GM19238 (cell line): ENCODE measurements around the gene LFNG.

Source experiments
- DNase-seq: peaks from one replicate; pipeline ENCODE4 v3.0.0; 2011; ENCODE audit warnings: low spot score; ENCODE audit not compliant: insufficient read length

The LFNG gene, protein sequence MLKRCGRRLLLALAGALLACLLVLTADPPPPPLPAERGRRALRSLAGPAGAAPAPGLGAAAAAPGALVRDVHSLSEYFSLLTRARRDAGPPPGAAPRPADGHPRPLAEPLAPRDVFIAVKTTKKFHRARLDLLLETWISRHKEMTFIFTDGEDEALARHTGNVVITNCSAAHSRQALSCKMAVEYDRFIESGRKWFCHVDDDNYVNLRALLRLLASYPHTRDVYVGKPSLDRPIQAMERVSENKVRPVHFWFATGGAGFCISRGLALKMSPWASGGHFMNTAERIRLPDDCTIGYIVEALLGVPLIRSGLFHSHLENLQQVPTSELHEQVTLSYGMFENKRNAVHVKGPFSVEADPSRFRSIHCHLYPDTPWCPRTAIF

DNA sequence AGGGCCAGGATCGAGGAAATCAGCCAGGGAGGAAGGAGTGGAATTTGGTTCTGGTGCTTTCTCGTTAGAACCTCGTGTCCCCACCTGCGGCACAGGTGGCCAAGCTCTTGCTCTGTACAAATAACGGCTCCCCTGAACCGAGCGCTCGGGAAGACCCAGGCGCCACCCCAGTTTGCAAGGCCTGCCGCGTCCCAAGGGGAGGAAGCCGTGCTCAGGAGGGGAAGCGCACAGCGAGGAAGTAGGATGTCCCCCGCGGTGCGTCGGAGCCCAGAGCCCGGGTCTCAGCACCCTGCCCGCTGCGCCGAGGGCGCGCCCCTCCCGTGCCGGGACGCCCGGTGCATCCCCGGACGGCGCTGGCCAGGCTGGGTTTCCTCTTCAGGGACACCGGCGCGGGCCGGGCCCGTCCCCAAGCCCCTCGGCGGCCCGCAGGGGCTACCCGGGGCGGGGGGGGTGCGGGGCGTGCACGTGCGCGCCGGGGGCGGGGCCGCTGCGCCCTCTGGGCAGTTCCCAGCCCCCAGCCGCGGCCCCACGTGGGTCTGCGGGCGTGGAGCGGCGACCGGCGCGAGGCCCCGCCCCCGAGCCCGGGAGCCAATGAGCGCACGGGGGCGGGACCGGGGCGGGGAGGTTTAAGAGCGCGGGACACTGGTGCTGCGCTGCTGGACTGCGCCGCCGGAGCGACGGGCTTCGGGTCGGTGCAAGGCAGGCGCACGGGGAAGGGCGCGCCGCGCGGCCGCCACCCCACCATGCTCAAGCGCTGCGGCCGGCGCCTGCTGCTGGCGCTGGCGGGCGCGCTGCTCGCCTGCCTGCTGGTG, at the start of gene LFNG:
TSS of gene LFNG (plus strand) at position 656 of the 812 bp plus-strand sequence. CDS start at position 744, 88 bp downstream.
- peak; percentile 99 for DNase-seq

DNA sequence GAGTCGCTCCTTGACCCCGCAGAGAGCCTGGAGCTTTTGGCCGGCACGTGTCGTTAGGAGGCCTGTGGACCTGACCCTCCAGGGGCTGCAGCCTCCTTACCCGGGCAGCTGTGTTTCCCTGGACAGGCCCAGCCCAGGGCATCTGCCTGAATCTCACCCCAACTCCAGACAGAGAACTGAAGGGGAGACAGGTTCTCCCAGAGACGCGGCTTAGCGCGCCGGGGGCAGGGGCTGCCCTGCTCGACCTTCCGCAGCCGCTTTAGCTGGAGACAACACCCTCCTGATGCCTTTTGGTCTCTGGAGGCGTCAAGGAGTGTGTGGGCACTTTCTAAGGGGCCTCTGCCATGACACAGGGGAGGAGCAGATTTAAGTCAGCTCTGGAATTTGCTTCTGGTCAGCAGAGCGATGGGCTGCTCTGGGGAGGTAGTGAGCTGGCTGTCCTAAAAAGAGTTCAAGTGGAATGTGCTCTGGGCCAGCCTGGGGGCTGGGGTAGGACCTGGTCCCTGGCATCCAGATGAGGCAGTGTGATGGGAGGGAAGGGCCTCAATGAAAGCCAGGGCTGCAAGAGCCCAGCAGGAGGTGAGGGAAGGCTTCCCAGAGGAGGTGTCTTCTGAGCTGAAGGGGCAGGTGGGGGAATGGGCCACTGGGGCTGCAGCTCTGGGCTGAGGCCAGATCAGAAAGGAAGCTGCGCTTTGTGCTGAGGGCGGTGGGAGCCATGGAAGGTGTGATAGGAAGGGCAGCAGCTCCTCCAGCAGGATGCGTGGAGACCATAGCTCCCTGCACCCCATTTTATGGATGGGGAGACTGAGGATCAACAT, 49.2 kb upstream of the LFNG start:
- no peak for DNase-seq

DNA sequence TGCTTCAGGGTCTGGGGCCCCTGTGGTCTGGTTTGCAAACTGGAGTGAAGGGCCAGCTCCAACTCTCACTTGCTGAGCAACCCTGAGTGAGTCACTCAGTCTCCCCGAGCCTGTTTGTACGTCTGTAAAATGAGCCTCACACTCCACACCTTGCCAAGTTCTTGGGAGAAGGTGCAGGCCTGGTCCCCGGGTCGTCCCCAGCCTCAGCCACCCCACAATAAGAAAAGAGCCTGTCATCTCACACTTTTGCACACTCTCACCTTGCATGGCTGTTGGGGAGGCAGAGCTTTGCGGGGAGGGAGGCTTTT, 48.6 kb upstream of the LFNG start:
- DNase-seq, result no peak

DNA sequence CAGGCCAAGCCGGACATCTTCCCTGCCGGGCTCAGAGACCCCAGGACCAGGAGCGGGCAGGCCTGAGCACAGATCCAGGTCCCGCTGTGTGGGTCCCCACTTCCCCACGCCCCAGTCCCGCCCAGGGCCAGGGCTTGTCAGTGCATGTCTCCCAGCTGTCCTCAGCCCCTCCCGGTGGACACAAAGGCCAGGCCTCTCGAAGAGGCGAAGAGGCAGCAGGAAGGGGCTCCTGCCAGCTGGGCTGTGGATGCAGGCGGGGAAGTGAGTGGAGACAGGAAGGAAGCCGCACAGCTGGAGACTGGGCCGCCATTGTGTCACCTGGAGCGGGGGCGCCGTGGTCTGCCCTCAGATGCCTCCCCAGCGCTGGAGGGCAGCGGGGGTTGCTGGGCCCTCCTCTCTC, 48.2 kb upstream of the LFNG start:
- no peak for DNase-seq

DNA sequence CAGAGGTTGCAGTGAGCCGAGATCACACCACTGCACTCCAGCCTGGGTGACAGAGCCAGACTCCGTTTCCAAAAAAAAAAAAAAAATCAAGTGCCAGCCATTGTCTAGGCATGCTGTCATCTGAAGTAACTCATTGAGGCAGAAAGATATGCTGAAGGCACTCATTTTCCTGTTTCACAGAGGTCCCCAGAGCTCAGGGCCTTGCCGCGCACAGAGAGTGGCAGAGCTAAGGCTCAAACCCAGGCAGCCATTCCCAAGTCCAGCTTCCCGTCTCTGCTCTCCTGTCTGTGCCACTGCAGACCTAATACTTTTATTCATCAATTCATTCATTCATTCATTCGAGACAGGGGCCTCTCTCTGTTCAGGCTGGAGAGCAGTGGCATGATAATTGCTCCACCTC, 46.8 kb upstream of the LFNG start:
- DNase-seq, result no peak

DNA sequence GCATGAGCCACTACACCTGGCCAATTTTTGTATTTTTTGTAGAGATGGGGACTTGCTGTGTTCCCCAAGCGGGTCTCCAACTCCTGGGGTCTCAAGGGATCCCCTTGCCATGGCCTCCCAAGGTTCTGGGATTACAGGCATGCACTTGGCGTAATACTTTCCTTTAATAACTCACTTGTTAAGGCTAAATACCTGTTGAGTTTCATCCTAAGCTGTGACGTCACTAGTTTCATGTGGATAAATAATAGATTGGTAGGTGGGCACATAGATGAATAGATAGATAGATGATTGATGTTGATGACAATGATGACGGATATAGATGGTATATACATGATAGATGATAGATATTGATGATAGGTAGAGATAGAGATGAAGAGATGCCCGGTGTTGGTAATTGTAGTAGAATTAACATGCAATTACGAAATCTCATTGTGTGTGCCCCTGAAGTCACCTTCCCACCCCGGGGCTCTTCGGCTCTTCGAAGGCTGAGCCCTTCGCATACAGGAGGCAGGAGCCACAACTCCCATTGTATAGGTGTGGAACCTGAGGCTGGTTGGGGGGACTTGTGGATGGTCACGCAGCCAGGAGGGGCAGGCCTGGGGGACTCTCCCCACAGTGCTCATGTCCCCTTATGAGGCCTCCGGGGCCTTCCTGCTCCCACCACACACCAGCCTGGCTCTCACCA, 45.9 kb upstream of the LFNG start:
- no peak for DNase-seq

DNA sequence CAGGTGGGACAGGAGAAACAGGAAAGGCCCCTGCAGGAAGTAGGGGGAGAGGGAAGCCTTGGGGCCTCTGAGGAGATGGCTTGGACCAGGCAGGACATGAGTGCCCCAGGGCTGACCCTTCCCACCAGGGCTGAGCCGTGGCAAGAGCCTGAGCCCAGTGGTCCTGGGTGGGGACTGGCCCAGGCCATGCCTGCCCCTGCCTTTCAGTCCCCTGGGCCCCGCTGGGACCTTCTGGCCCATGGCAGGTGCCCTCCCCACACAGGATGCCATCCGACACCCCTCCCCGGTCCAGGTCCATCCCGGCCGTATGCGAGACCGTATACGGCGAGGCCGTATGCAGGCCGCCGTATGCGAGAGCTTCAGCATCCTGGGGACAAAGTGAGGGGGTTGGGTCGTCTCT, 45.4 kb upstream of the LFNG start:
- no peak for DNase-seq

DNA sequence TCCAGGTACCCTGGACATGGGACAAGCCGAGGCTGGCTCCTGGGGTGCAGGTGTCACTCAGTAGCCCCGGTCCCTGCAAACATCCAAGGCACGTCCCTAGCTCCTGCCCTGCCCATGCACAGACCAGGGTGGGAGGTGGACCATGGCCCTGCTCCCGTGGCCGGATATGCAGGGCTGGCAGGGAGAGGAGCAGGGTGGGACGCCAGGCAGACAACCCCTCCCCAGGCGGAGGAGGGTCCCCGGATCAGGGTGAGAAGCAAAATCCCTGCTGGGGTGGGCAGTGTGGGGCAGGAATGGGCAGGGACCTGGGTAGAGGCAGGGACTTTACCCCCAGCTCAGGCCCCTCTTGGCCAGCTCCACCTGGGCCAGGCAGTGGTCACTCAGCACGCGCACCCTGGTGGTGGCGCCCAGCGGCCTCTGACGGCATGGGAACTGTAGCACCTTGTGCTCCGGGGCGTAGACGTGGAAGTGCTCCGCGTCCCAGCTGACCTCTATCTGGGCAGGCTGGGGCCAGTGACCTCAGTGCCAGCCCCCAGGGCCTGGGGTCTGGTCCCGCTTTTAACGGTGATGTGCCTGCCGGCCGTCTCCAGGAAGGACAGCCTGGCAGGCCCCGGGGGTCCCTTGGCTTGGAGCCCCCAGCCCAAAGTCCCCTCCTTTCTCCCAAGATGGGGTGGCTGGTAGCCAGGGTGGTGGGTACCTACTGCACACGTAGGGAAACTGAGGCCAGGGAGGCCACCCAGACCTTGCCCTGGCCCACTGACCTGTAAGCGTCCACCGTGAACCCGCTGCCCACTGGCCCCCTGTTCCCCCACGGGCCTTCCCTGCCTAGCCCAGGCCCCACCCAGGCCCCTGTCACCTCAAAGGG, 44.5 kb upstream of the LFNG start:
- DNase-seq, result no peak

DNA sequence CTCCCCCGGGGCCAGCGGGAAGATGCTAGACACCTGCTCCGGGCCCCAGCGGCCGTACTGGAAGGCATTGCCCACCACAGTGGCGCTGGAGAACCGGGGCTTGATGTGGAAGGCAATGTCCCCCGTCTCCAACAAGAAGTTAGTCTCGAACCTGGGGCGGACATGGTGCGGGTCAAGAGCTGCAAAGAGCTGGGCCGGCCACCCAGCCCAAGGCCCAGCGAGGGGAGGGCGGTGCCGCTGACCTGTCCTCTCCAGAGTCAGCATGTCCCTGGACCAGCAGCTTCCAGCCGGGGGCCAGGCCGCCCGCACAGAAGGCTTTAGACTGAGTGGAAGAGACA, 43.9 kb upstream of the LFNG start:
- no peak for DNase-seq

DNA sequence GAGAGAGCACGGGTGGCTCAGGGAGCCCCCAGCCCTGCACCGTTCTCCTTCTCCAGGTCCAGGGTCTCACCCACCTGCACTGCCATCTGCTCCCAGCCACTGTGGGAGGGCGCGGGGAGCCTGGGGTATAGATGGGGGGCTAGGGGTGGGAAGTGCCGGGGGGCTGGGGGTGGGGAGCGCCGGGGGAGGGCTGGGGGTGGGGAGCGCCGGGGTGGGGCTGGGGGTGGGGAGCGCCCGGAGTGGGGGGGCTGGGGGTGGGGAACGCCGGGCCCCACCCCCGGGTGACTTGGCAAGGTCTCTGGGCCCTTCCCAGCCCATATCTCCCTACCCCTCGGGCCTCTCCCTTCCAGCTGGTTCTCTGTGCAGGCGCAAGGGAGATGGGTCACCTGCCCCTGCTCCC, 43.3 kb upstream of the LFNG start, which contains the start of gene GRIFIN:
TSS of gene GRIFIN (minus strand) at position 101 of the 400 bp plus-strand sequence. CDS start at position 86, 15 bp downstream.
- no peak for DNase-seq

DNA sequence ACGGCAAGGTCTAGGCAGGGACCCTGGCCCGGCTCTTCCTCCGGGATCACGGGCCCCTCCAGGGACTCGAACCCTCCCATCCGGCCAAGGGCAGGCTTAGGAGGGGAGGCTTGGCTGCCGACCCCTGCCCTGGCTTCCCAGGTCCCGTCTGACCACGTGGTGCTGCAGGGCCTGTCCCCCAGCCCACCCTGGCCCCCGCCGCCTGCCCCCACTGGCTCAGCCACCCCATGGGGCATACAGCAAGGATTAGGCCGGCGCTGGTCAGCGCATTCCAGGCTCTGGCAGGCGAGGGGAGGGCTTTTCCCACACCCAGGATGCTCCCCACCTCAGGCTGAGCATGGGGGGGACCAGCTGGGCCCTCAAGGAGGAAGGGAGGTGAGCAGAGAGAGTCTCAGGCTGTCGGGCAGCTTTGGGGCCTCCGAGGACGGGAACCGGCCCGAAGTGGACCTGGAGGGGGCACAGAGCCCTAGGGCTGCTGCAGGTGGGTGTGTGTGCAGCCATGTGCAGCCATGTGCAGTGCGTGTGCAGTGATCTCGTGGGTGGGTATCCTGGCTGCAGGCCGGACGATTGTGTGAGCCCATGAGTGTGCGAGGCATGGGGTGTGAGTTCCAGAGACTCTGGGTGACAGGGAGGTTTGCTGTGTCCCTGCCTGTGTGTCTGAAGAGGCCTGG, 42.7 kb upstream of the LFNG start:
- no peak for DNase-seq

DNA sequence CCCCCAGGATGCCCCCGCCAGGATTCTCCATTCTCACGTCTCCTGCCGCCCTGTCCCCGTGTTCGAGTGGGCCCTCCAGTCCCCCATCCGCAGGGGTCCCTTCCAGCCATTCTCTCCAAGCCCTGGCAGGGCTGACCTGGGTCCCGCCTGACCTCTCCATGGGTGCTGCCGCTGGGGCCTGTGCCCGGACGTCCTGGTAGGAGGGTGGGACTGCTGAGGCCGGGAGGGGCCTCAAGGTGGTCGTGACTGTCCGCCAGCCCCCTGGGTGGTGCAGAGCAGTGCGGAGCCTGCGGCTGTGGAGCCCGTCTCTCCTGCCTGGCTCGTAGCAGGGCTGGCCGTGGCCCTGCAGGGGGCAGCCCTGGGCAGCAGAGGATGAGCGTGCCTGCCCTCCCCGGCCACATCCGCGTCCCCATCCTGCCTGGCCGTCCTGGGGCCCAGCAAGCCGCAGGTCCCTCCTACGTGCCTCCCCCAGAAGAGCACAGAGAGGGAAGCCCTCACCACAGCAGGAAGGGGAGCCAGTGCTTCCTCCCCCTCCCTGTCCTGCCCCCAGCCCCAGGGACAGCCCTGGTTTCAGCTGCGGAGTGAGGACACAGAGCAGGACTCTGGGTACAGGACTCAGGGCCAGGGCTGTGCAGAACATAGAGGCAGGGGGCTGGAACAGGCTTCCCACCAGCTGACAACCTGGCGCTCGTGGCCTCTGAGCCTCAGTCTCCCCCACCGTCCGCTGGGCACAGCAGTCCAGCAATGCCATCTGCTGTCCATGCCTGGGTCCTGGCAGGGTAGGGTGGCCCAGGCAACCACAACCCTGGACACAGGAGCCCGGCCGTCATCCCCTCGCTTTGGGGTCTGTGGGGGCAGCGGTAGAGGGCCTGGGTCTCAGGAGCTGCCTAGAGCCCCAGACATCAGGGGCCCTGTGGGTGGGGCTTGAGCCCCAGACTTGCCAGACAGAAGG, 41.9 kb upstream of the LFNG start:
- DNase-seq, result peak; percentile 71

DNA sequence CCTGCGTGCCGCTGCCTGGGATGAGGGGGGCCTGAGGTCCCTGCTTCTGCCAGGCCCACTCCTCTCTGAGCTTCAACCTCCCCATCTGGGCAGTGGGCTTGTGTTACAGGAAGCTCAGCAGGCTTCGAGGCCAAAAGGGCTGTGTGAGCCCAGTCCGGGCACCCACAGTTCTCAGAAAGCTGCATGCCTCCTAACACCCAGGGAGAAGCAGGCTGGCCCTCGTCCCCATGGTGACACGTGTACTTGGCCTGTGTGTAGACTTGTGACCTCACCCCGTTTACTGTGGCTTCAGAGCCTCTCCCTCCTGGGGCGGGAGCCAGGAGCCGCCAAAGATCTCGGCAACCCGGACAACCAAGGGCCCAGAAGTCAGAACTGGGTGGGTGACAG, 41.2 kb upstream of the LFNG start:
- DNase-seq, result no peak

DNA sequence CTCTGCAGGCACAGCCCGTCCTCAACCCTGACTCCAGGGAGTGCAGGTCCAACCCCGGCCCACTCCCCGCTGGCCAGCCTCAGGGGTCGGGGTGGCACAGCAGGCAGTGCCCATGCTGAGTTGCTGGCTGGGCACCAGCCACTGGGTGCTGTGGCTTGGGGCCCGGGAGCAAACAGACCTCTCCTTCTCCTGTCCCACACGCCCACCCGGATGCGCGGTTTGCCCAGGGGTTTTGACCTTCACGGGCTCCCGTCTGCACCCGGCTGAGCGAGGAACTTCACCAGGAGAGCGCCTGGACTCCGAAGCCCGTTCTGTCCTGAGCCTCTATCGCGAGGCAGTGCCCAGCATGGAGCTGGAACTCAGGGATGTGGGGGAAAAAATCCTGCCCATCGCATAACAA, 40.8 kb upstream of the LFNG start:
- DNase-seq, result no peak

DNA sequence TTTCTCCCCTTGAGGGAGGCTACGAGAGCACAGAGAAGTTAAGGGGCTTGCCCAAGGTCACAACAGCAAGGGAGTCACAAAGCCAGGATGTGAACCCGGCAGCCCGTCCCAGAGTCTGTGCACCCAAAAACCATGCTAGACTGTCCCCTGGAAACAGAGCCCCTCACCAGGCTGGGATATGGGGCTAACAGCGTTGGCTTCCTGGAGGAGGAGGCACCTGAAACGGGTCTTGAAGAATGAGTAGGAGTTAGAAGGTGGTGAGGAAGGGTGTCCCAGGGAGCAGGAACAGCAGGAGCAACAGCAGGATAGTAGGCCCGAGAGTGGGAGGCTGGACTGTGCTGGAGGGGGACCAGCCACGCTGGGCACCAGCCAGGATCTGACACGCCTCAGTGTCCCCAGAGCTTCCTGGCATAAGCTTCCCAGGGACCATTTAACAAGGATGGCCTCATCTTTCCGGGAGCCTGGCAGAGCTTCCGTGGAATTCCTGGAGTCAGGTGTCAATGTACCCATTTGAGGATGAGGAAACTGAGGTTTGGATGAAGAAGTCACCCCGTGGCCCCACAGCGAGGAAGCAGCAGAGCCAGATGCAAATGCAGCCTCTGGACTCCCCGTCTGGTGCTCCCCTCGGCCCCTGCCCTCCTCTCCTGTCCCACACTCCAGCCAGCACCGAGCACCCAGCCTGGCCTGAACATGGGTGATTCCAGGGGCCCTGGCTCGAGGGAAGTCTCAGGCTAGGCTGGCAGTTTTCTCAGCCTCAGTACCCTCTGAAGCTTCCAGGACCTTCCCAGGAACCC, 40.1 kb upstream of the LFNG start:
- no peak for DNase-seq

DNA sequence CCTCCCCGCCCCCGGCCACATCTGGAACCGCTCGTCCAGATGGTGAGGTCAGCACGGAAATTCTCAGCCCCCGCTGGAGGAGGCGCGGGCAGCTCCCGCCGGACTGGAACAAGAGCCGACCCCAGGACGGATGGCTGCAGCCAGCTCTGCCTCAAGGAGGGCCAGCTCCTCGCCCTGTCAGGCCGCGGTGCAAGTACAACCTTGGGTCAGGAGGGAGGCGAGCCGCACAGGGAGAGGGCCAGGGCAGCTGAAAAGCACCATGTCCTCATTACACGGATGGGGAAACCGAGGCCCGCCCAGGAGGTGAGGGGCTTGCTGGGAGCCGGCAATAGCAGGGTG, 39.5 kb upstream of the LFNG start:
- DNase-seq, result no peak

DNA sequence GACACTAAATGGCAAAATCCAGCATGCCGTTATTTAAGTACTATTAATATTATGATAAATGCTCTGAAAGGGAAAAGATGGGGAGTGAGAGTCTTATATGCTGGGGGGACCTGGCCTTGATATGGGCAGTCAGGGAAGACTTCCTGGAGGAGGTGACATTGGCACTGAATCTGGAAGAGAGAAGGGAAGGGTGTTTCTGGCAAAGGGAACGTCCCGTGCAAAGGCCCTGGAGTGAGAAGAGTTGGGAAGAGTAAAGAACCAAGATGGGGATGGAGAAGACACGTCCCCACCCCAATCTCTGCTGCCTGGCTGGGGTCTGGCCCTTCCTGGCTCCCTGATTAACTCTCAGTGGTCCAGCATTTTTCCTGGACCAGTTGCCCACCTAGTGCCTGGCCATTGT, 38.4 kb upstream of the LFNG start:
- DNase-seq, result no peak
